Neural progenitor cell (in vitro differentiated cells): ENCODE data around the gene DDX51. TPM values are rescaled to one million over a fixed set of nuclear protein-coding genes. Genes with fewer than 3 reads are reported as not detected.
A peak's percentile ranks its signal among the peaks of the same experiment; 100 is the strongest.

Experiments
- DNase-seq: peaks from one replicate; pipeline ENCODE4 v3.0.0-alpha.2; 2016; ENCODE audit warnings: low spot score
- H2AFZ ChIP-seq: fragments of 200-600 bp; sonication (generic); replicated peaks from 2 replicates; pipeline ENCODE4 v1.6.1; 2016; ENCODE audit warnings: antibody characterized with exemption
- H3F3A ChIP-seq: fragments of 200-600 bp; sonication (generic); 2 replicates; pipeline ENCODE4 v1.6.1; 2016; ENCODE audit warnings: antibody characterized with exemption, low read depth
- H3K27ac ChIP-seq: fragments of 200-600 bp; sonication (generic); 2 replicates; pipeline ENCODE4 v1.5.1; 2016; ENCODE audit warnings: mild to moderate bottlenecking
- H3K27me3 ChIP-seq: fragments of 200-600 bp; sonication (generic); 2 replicates; pipeline ENCODE4 v1.6.1; 2016; ENCODE audit warnings: mild to moderate bottlenecking, moderate library complexity
- H3K36me3 ChIP-seq: fragments of 200-600 bp; sonication (generic); 2 replicates; pipeline ENCODE4 v1.5.1; 2016
- H3K4me1 ChIP-seq: fragments of 200-600 bp; sonication (generic); 2 replicates; pipeline ENCODE4 v1.6.1; 2016; ENCODE audit warnings: mixed run types
- H3K4me2 ChIP-seq: fragments of 200-600 bp; sonication (generic); 2 replicates; pipeline ENCODE4 v1.6.1; 2016
- H3K4me3 ChIP-seq: fragments of 200-600 bp; sonication (generic); 2 replicates; pipeline ENCODE4 v1.5.1; 2016
- H3K79me2 ChIP-seq: fragments of 200-600 bp; sonication (generic); 2 replicates; pipeline ENCODE4 v1.6.1; 2016; ENCODE audit warnings: low read depth
- H3K9ac ChIP-seq: fragments of 200-600 bp; sonication (generic); 2 replicates; pipeline ENCODE4 v1.6.1; 2016
- H3K9me3 ChIP-seq: fragments of 200-600 bp; sonication (generic); 2 replicates; pipeline ENCODE4 v1.5.1; 2016; ENCODE audit warnings: low read depth
- H4K20me1 ChIP-seq: fragments of 200-600 bp; sonication (generic); 2 replicates; pipeline ENCODE4 v1.6.1; 2016; ENCODE audit warnings: low read depth
- H3K27ac Mint-ChIP-seq: 3 replicates; pipeline ENCODE4 v1.8.0; 2021; ENCODE audit warnings: mixed read lengths
- H3K27me3 Mint-ChIP-seq: 2 replicates; pipeline ENCODE4 v1.8.0; 2022; ENCODE audit warnings: low read depth, mild to moderate bottlenecking, inconsistent platforms, moderate library complexity, mixed read lengths; ENCODE audit not compliant: insufficient read depth
- H3K36me3 Mint-ChIP-seq: 3 replicates; pipeline ENCODE4 v1.8.0; 2021; ENCODE audit warnings: mixed read lengths
- H3K4me1 Mint-ChIP-seq: 3 replicates; pipeline ENCODE4 v1.8.0; 2021; ENCODE audit warnings: mixed read lengths
- H3K4me3 Mint-ChIP-seq: 3 replicates; pipeline ENCODE4 v1.8.0; 2021; ENCODE audit warnings: mild to moderate bottlenecking, moderate library complexity, mixed read lengths
- H3K9me3 Mint-ChIP-seq: 3 replicates; pipeline ENCODE4 v1.8.0; 2020; ENCODE audit warnings: mixed read lengths
- EZH2 ChIP-seq: fragments of 200-600 bp; sonication (generic); IDR thresholded peaks from 2 replicates; pipeline ENCODE4 v1.6.1; 2017; ENCODE audit warnings: antibody characterized with exemption, mild to moderate bottlenecking, moderate library complexity
- EZH2phosphoT487 ChIP-seq: fragments of 200-600 bp; sonication (generic); IDR thresholded peaks from 2 replicates; pipeline ENCODE4 v1.6.1; 2017; ENCODE audit warnings: antibody characterized with exemption
- total RNA-seq: library from RNA; depleted of rRNA; stranded (reverse); fragments of >200 nt; gene quantifications from 2 replicates; pipeline ENCODE4 v1.2.3, GENCODE V29; 2015; ENCODE audit warnings: low replicate concordance
- TF ChIP-seq, protein P1 (sequence below): fragments of 200-600 bp; sonication (generic); IDR thresholded peaks from 2 replicates; pipeline ENCODE4 v1.5.1; 2017; ENCODE audit warnings: antibody characterized with exemption, mild to moderate bottlenecking

Gene DDX51
- total RNA-seq, 1 donor from 2014 or later = 8.5 TPM

DNA sequence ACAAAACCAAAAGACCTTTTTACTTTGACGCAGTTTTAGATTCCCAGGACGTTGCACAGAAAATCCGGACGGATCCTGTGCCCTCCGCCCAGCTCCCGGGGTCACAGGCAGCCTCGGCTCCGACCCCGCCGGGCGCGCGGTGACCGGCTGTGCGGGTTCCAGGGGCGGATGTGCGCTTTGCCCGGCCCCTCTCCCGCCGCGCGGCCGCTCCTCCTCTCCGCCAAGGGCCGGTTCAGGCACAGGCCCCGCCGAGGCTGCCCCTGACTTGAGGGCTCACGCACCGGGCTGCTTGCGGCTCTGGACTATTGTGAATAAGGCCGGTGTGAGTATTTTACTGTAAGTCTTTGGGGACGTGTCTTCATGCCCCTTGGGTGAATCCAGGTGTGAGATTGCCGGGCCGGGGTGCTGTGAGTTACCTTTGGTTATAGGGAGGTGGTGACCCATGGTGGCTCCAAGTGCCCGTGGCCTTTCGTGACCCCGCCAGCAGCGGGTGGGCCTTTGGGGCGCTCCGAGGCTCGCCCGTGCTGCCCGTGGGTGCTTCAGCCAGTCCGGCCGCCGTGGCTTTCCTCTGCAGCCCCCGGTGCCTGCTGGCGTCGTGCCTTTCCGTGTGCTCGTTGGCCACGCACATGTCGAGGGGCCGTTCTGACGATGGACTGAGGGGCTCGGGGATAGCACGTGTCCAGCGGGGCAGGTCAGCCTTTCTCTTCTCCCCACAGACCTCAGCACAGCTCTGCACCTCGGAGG, 46.1 kb upstream of the DDX51 start:
- peaks cover 10% of the 10 kb centered on the region for H3K4me1 ChIP-seq
- peak overlapping the region; percentile 92 for H2AFZ ChIP-seq
- H3K27ac ChIP-seq = no peak overlapping the region
- peaks cover 3% of the 10 kb centered on the region for H4K20me1 ChIP-seq
- peak; percentile 67 for DNase-seq
- no peaks in the 10 kb centered on the region for H3K36me3 ChIP-seq
- peaks cover 19% of the 10 kb centered on the region for H3F3A ChIP-seq
- H3K9me3 ChIP-seq = no peaks in the 10 kb centered on the region
- peaks cover 46% of the 10 kb centered on the region for H3K27me3 Mint-ChIP-seq
- H3K4me1 Mint-ChIP-seq = peaks cover 11% of the 10 kb centered on the region
- H3K4me3 Mint-ChIP-seq = peak overlapping the region; percentile 83
- H3K36me3 Mint-ChIP-seq = peaks cover 6% of the 10 kb centered on the region
- no peak overlapping the region for H3K9ac ChIP-seq
- H3K4me3 ChIP-seq = peak overlapping the region; percentile 59
- peaks cover 100% of the 10 kb centered on the region for H3K27me3 ChIP-seq
- no peaks in the 10 kb centered on the region for H3K79me2 ChIP-seq
- H3K9me3 Mint-ChIP-seq = peaks cover 9% of the 10 kb centered on the region
- TF ChIP-seq EZH2 (peak; percentile 80), EZH2phosphoT487 (peak; percentile 33)
- TF ChIP-seq, protein P1, sequence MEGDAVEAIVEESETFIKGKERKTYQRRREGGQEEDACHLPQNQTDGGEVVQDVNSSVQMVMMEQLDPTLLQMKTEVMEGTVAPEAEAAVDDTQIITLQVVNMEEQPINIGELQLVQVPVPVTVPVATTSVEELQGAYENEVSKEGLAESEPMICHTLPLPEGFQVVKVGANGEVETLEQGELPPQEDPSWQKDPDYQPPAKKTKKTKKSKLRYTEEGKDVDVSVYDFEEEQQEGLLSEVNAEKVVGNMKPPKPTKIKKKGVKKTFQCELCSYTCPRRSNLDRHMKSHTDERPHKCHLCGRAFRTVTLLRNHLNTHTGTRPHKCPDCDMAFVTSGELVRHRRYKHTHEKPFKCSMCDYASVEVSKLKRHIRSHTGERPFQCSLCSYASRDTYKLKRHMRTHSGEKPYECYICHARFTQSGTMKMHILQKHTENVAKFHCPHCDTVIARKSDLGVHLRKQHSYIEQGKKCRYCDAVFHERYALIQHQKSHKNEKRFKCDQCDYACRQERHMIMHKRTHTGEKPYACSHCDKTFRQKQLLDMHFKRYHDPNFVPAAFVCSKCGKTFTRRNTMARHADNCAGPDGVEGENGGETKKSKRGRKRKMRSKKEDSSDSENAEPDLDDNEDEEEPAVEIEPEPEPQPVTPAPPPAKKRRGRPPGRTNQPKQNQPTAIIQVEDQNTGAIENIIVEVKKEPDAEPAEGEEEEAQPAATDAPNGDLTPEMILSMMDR = no peak
- H3K27ac Mint-ChIP-seq = no peak overlapping the region
- peak overlapping the region; percentile 92 for H3K4me2 ChIP-seq

DNA sequence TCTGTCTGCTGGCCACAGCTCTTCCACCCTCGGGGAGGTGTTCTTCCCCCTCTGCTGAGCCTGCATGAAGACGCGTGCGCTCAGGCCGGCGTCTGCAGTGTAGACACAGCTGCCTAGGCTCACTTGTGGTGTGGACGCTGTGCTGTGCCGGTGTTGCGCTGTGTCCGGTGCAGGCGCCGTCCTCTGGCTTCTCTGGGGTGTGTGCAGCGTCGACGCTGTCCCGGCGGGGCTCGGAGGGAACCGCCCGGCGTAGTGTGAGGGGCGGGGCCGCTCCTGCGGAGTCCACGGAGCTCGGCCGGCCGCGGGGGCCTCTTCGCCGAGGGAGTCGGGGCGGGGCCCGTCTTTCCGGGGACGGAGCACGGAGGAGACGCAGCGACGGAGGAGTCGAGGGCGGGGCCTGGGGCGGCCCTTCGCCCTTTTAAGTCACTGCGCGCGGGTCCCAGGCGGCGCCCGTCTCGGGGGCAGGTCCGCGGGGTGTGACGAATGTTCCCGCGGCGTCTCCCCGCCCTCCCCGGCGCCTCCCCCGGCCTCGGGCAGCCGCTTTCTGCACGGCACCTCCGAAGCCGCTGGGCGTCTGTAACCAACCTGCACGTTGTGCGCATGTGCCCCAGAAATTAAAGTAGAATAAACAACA, 45.4 kb upstream of the DDX51 start:
- H3K4me1 Mint-ChIP-seq = peaks cover 11% of the 10 kb centered on the region
- no peak overlapping the region for H3K9ac ChIP-seq
- H3K36me3 ChIP-seq = no peaks in the 10 kb centered on the region
- H2AFZ ChIP-seq = peak overlapping the region; percentile 92
- peak; percentile 69 for TF ChIP-seq EZH2
- TF ChIP-seq, protein P1 = no peak
- TF ChIP-seq EZH2phosphoT487 = peak; percentile 56
- H3K27ac Mint-ChIP-seq = peak overlapping the region; percentile 63
- peak overlapping the region; percentile 92 for H3K4me2 ChIP-seq
- peaks cover 10% of the 10 kb centered on the region for H3K4me1 ChIP-seq
- peak overlapping the region; percentile 59 for H3K4me3 ChIP-seq
- no peak overlapping the region for H3K27ac ChIP-seq
- peaks cover 6% of the 10 kb centered on the region for H3K36me3 Mint-ChIP-seq
- peaks cover 19% of the 10 kb centered on the region for H3F3A ChIP-seq
- H3K9me3 ChIP-seq = no peaks in the 10 kb centered on the region
- peak overlapping the region; percentile 84 for H3K4me3 Mint-ChIP-seq
- DNase-seq = peak; percentile 86
- peaks cover 9% of the 10 kb centered on the region for H3K9me3 Mint-ChIP-seq
- peaks cover 48% of the 10 kb centered on the region for H3K27me3 Mint-ChIP-seq
- H3K27me3 ChIP-seq = peaks cover 100% of the 10 kb centered on the region
- H3K79me2 ChIP-seq = no peaks in the 10 kb centered on the region
- H4K20me1 ChIP-seq = peaks cover 3% of the 10 kb centered on the region

DNA sequence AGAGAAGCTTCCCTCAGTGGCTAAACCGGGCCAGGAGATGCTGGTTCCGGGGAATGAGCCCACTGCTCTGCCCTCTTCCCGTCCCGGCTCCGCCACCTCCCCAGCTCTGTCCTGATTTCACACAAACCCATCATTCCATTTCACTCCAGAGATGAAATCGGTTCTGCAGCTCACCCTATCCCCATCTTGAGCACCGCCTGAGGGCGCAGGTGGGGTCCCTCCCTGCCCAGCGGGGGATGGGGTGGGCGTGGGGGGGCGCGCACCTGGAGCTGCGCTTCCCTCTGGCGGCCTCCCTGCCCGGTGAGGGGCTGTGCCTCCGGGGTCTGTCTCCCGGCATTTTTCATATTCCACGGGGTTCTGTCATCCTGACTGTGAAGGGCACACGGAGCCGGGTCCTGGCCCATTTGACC, 44.8 kb upstream of the DDX51 start:
- H3K27me3 Mint-ChIP-seq = peaks cover 49% of the 10 kb centered on the region
- H3K9ac ChIP-seq = no peak overlapping the region

More for the DNA sequence above, 44.8 kb upstream of the DDX51 start:
- peaks cover 19% of the 10 kb centered on the region for H3F3A ChIP-seq
- H3K79me2 ChIP-seq = no peaks in the 10 kb centered on the region
- H3K9me3 ChIP-seq = no peaks in the 10 kb centered on the region
- DNase-seq = no peak
- peaks cover 6% of the 10 kb centered on the region for H3K36me3 Mint-ChIP-seq
- H3K4me1 Mint-ChIP-seq = peaks cover 11% of the 10 kb centered on the region
- no peak overlapping the region for H3K27ac ChIP-seq
- H3K4me1 ChIP-seq = peaks cover 10% of the 10 kb centered on the region
- TF ChIP-seq, protein P1 = no peak
- no peak for TF ChIP-seq EZH2
- no peak for TF ChIP-seq EZH2phosphoT487
- peak overlapping the region; percentile 84 for H3K4me3 Mint-ChIP-seq
- peak overlapping the region; percentile 59 for H3K4me3 ChIP-seq
- peak overlapping the region; percentile 92 for H3K4me2 ChIP-seq
- H4K20me1 ChIP-seq = peaks cover 3% of the 10 kb centered on the region
- H3K27me3 ChIP-seq = peaks cover 100% of the 10 kb centered on the region
- no peak overlapping the region for H3K27ac Mint-ChIP-seq
- H3K36me3 ChIP-seq = no peaks in the 10 kb centered on the region
- no peak overlapping the region for H2AFZ ChIP-seq
- H3K9me3 Mint-ChIP-seq = peaks cover 5% of the 10 kb centered on the region
